ENCODE data around the gene KLF13.
"Not testable (repeated sequence)": the region's sequence is repeated elsewhere in the genome, so short reads cannot be mapped to it uniquely, and the experiment has no call there.

KLF13 gene

DNA sequence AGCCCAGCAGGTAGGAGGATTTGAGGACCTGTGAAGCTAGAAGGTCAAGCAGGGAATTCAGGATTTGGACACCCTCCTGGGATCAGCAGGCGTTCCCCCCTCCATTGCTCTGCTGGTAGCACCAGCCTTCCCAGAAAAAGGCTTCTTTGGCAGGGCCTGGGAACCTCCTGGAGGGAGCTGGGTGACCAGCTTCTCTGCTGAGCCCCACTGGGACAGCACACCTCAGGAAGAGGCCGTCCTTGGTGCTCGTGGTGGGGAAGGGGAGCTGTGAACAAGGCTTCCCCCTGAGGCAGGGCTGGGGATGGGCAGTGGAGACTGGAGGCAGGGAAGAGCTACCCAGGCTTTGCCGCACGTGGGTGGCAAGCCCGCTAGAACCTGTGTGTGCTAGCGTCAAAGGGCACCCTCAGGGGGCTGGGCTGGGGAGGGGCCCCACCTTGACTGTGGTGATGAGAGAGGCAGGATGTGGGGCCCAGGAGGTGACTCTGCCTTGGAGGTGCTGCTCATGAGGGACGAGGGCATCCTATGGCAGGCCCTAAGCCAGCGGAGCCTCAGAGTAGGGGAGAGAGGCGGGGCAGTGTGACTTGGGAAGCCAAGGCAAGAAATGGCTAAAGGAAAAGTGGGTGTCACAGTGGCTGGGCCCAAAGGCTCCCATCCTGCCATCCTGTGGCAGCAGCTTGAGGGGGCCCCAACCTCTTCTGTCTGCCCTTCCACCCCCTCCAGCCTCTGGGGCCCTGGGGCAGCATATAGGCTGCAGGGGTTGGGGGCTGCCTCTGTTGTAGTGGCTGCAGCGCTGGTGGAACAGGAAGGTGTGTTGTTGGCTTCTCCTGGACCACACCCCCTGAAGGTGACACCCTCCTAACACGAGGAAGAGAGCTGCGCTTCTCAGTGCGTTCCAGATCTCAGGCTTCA, 20.7 kb downstream of the KLF13 start:
- DNase-seq = peak; percentile 36 to 92 (median 75)

DNA sequence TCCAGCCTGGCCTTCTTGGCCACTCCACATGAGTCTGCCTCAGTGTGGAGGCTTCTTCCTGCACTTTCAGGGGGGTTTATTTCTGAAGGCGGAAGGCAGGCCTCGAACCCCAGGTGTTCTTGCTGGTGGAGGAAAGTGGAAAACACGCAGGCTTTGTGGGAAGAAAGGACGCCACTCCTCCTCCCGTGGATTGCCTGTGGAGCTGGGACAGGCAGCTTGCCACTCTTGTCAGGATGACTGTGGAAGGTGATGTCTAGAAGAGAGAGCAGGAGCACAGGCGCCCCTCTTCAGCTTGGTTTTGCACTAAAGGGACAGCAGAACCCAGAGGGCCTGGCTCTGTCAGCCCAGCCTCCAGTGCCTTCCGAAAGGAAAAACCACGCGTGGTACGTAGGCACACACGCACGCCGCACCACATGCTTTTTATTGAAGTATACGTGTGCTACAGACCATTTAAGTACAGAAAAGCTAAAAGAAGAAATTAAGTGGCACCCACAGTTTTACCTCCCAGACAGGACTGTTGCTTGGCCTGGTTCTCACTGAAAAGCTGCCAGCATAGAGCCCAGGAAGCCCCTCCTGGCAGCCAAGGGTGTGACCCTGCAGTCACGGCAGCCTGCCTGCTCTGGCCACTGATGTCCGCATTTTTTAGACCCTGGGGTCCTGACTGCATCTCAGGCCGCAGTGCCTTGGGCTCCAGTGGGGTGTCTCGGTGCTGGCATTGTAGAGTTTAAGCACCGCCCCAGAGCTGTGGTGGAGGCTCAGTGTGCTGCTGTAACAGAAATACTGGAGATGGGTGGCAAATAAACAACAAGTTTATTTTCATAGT, 21.6 kb downstream of the KLF13 start:
- no peak for DNase-seq

- DNase-seq = no peak
Measured at GRCh38 chr15:31349233-31350141, 22.9 kb downstream of the KLF13 start.

- DNase-seq = no peak
Measured at GRCh38 chr15:31350771-31351170, 24.1 kb downstream of the KLF13 start.

DNA sequence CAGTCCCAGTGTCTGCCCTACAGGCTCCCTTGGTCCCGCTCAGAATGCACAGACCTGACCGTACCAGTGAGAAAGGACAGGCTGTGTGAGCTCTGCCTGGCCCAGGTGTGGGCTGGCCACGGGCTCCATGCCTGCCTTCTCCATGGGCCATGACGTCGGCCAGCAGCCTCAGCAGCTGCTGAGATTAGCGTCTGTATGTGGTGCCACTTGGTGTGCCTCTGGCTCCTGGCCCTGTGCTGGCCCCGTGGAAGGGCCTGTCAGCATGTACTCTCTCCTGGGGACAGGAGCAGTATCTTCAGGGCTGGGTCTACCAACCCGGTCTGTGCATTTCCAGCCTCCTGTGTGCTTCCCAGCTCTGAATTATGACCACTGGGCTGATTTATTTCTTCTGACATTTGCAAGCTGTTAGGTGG, 25.7 kb downstream of the KLF13 start:
- peak in 1 of 5 experiments; percentile 42 for DNase-seq

DNA sequence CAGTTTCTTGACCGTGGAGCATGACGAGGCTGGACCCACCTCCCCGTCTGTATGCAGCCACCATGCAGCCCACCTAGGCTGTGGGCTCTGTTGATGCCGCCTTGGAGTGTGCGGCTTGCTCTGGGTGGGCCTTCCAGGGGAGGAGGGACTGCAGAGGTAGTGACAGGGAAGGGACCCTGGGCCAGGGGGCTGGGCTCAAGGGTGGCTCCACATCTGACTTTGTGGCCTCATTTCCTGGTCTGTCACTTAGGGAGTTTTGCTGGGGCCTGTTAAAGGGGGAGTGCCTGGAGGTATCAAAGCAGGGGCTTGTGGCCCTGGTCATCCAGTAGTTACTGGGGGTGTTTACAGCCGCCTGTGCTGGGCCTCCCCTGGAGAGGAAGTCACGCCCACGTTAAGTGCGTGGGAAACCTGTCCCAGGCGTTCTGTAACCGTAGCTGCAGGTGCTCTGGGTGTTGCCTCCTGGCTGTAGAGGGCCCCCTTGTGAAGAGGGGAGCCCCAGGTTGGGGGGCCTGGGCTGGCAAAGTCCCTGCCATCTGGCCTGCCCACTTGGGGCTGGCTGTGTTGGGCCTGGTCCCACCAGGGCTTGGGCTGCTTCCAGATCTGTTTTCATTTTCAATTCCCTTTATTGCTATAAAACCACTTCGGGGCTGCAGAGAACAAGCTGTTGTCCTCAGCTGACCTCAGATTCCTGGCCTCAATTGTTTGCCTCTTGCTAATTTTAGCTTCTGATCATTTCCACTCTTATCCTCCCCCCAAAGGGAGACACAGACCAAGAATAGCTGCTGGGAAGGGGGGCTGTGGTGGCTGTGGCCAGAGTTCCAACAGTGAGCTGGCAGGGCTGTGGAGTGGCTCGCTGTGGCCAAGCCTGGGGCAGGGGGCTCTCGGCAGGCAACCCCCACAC, 26.5 kb downstream of the KLF13 start:
- peak in 3 of 5 experiments; percentile 39 to 55 (median 46) for DNase-seq

- no peak for DNase-seq
Measured at GRCh38 chr15:31353931-31354330, 27.3 kb downstream of the KLF13 start.

DNA sequence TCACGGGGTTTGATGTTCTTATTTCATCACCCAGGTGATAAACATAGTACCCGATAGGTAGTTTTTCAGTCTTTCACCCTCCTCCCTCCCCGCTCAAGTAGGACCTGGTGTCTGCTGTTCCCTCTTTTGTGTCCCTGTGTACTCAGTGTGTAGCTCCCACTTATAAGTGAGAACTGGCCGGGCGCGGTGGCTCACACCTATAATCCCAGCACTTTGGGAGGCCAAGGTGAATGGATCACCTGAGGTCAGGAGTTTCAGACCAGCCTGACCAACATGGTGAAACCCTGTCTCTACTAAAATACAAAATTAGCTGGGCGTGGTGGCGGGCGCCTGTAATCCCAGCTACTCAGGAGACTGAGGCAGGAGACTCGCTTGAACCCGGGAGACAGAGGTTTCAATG, 29.5 kb downstream of the KLF13 start:
- DNase-seq = not testable (repeated sequence)

- DNase-seq = peak in 2 of 5 experiments; percentile 42 to 65
Measured at GRCh38 chr15:31357148-31357547, 30.5 kb downstream of the KLF13 start.

GRCh38 chr15:31358163-31358562, 31.5 kb downstream of the KLF13 start:
- no peak for DNase-seq

GRCh38 chr15:31358957-31359701, 32.5 kb downstream of the KLF13 start:
- no peak for DNase-seq

GRCh38 chr15:31359702-31360111, 33.1 kb downstream of the KLF13 start:
- DNase-seq = no peak

DNA sequence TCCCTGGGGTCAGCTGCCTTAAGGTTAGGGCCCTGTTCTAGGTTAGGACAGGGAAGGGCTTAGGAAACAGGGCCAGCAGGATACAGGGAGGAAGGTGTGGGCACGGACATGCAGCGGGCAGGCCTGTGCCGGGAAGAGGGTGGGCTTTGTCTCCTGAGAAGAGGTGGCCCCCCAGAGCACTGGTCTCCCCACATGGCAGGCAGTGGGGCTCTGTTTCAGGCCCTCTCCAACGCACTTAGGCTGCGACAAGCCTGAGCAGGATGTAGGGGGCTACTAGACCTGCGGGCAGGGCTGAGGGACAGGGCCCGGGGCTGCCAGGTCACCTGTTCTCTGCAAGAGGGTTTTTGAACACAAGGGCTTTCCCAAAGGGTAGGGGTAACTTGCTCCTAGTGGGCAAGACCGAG, 33.5 kb downstream of the KLF13 start:
- DNase-seq = no peak

DNA sequence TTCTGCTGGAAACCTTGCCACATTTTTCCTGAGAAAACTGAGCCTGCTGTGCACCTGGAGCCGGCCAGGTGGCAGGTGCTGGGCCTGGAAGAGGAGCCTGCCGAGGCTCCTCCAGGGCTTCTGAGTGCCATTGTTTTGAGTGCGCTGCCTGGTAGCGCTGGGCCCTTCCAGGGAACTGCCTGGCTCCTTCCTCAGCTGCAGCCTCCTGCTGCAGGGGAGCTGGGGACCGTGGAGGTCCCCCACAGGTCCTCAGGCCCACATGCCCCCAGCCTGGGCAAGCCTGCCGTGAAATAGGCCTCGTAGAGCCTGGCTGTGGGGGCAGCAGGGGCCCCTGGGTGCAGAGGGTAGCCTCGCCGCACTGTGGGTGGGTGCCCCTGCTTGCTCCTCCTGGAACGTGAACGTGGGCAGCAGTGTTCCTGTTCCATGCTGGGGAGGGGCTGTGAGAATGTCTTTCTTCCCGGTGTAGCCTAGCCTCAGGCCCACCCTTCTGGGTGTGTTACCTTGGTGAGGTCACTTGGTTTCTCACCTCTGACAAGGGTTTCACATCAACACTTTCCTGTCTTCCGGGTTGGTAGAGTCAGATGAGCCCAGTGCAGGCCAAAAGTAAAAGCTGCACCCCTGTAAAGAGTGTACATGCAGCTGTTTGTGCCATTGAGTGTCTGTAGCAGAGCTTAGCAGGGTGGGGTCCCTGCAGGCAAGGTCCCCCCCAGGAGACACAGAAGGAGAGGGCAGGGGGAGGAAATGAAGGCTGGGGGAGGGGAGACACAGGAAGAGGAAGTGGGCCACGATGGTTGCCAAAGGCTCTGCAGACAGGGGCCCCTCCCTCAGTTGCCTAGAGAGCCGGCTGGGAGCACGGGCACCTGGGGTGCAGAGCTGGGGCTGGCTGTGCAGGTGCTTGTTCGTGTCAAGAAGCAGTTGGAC, 34.5 kb downstream of the KLF13 start:
- DNase-seq = peak in 4 of 5 experiments; percentile 47 to 97 (median 82)

DNA sequence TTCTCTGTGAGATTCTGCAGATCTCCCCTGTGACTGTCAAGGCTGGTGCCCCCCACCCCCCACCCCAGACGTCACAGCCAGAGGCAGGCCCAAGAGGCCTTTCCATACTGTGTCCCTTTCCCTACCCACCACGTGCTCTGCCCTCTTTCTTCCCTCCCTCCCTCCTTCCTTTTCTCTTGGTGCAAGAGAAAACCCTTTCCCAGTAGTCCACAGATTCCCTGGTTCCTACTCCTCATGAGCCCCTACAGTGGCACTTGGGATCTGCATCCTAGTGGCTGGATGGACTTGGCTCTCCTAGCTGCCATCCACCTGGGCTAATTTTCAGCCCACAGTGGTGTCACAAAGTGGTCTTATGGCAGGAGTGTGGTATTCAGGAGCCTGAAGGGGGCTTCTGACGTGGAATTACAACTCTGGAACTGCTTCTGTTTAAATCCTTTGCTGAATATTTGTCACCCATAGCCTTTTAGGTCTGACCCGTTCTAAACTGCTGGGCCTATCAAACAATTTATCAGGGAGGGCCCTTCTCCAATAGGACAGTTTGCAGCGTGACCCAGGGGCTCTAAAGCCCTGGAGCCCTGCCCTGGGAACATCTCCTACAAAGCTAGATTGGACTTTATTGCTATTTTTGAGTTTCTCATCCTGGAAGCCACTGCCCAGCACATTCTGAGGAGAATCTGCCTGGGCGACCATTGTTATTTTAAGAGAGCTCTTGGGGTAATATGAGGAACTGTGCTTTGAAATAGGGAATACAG, 35.3 kb downstream of the KLF13 start:
- no peak for DNase-seq

GRCh38 chr15:31362886-31363285, 36.3 kb downstream of the KLF13 start:
- DNase-seq = no peak

DNA sequence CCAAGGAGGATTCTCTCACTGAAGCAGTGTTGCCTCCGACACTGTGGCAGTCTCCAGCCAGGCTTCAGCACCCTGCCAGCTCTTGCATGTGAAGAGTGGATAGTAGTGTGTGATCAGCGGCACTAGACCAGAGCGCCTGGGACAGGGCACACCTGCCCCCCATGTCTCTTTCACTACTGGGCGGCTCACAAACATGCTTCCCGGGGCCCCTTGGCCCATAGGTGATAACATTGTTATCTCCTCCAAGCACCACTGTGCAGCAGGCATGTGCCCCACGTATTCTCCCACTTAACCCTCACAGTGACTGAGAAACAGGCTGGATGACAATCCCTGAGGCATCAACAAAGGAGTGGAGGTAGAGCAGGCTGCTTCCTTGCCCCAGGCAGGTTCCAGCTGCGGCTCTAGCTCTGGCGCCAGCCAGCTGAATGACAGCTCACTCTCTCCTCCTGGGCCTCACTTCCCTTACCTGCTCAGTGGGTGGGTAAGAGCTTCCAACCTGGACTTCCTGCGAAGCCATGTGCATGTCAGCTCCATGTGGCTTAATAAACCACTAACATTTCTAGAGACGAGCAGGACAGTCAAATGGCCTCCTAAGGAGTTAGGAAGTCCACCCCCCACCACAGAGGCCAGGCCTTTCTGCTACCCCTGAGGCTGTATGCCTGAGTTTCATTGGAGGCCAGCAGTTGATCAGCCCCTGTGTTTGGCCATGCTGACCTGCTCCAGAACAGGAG, 37.8 kb downstream of the KLF13 start:
- peak in 1 of 5 experiments; percentile 38 for DNase-seq
